Prostate gland (tissue), 2 donors: ENCODE results near the gene PPP2R2D.

Experiments used
- POLR2A ChIP-seq: fragments of 450-650 bp; IDR thresholded peaks from one replicate; pipeline ENCODE4 v1.6.1; 2016; ENCODE audit warnings: antibody characterized with exemption, mild to moderate bottlenecking
- POLR2AphosphoS5 ChIP-seq: sonication (generic); formaldehyde crosslinking; IDR thresholded peaks from one replicate; pipeline ENCODE4 v1.6.1; 2017; ENCODE audit warnings: antibody characterized with exemption
- TF ChIP-seq, protein P1 (sequence below), 4 experiments: fragments of 200-600 bp in 2 of 4; fragments of 450-650 bp in 2 of 4; sonication (generic) in 2 of 4; IDR thresholded peaks; 1 replicate in 3 of 4; 2 replicates in 1 of 4; pipeline ENCODE4 v1.5.1; 2016 to 2019; ENCODE audit warnings: antibody characterized with exemption in 4 of 4, mild to moderate bottlenecking in 2 of 4, moderate library complexity in 2 of 4

DNA sequence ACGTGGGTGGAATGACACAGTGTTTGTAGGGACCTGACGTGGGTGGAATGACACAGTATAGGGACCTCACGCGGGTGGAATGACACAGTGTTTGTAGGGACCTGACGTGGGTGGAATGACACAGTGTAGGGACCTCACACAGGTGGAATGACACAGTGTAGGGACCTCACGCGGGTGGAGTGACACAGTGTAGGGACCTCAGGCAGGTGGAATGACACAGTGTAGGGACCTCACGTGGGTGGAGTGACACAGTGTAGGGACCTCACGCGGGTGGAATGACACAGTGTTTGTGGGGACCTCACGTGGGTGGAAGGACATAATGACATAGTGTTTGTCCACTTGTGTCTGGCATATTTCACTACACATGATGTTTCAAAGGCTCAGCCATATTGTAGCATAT lies 19.3 kb downstream of the PPP2R2D start:
- TF ChIP-seq, protein P1, sequence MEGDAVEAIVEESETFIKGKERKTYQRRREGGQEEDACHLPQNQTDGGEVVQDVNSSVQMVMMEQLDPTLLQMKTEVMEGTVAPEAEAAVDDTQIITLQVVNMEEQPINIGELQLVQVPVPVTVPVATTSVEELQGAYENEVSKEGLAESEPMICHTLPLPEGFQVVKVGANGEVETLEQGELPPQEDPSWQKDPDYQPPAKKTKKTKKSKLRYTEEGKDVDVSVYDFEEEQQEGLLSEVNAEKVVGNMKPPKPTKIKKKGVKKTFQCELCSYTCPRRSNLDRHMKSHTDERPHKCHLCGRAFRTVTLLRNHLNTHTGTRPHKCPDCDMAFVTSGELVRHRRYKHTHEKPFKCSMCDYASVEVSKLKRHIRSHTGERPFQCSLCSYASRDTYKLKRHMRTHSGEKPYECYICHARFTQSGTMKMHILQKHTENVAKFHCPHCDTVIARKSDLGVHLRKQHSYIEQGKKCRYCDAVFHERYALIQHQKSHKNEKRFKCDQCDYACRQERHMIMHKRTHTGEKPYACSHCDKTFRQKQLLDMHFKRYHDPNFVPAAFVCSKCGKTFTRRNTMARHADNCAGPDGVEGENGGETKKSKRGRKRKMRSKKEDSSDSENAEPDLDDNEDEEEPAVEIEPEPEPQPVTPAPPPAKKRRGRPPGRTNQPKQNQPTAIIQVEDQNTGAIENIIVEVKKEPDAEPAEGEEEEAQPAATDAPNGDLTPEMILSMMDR (IDR thresholded peaks at IDR 0.05): no peak
- TF ChIP-seq POLR2A (no peak), POLR2AphosphoS5 (no peak)
